Panc1 (cell line): ENCODE results near the gene ERICH4. TPM values are rescaled to one million over a fixed set of nuclear protein-coding genes. Genes with fewer than 3 reads are reported as not detected.

Source experiments
- ATAC-seq: fragments of 200-7000 bp; cut with Tn5 transposase; 2 replicates; pipeline ENCODE4 v1.9.1; 2020; ENCODE audit warnings: mild to moderate bottlenecking, moderate library complexity
- BruUV-seq: library from RNA; stranded (reverse); fragments of 400-500 nt; replicated peaks from 2 replicates; lab custom pipeline; 2021; lab: Mats Ljungman, UMichigan
- CTCF ChIA-PET: fragments of 300-600 bp; sonication (Branson Sonifier 250); formaldehyde crosslinking; loops from one replicate; lab custom pipeline; 2022; ENCODE audit warnings: antibody characterized with exemption; lab: Charles Lee
- POLR2A ChIA-PET: fragments of 300-600 bp; sonication (Branson Sonifier 250); formaldehyde crosslinking; loops from one replicate; lab custom pipeline; 2022; ENCODE audit warnings: antibody characterized with exemption; lab: Charles Lee
- DNase-seq: peaks from one replicate; pipeline ENCODE4 v3.0.0-alpha.2; 2010; ENCODE audit warnings: low read depth, low spot score
- H3K27ac ChIP-seq: 2 replicates; pipeline ENCODE4 v1.5.1; 2011; ENCODE audit warnings: mild to moderate bottlenecking, low read length, inconsistent platforms
- H3K27me3 ChIP-seq: fragments of 200-500 bp; sonication (Bioruptor generic); 2 replicates; pipeline ENCODE4 v1.6.0; 2014; ENCODE audit warnings: low read length, inconsistent platforms; ENCODE audit not compliant: control insufficient read depth, insufficient read depth
- H3K36me3 ChIP-seq: fragments of 200-500 bp; sonication (Bioruptor generic); 2 replicates; pipeline ENCODE4 v1.5.1; 2014; ENCODE audit warnings: inconsistent platforms, mild to moderate bottlenecking, low read length, moderate library complexity; ENCODE audit not compliant: control insufficient read depth, insufficient read depth
- H3K4me1 ChIP-seq: 2 replicates; pipeline ENCODE4 v1.5.1; 2011; ENCODE audit warnings: inconsistent platforms, mild to moderate bottlenecking, low read length, moderate library complexity; ENCODE audit not compliant: control insufficient read depth, insufficient read depth
- H3K4me3 ChIP-seq, 2 experiments: 2 replicates each; pipeline ENCODE4 v1.5.1; 2011 to 2012; ENCODE audit warnings: low read depth in 2 of 2, low read length in 2 of 2, mild to moderate bottlenecking in 2 of 2, inconsistent platforms in 1 of 2, moderate library complexity in 1 of 2
- H3K9me3 ChIP-seq: fragments of 200-500 bp; sonication (Bioruptor generic); 2 replicates; pipeline ENCODE4 v1.5.1; 2014; ENCODE audit warnings: low read depth, mild to moderate bottlenecking, inconsistent platforms, low read length, moderate library complexity; ENCODE audit not compliant: control insufficient read depth, insufficient read depth
- CTCF ChIP-seq: fragments of 450-650 bp; IDR thresholded peaks from 2 replicates; pipeline ENCODE4 v1.5.1; 2017; ENCODE audit warnings: mild to moderate bottlenecking
- POLR2AphosphoS5 ChIP-seq: IDR thresholded peaks from 2 replicates; pipeline ENCODE4 v1.6.1; 2012; ENCODE audit warnings: mild to moderate bottlenecking, low read depth, low read length, moderate library complexity
- REST ChIP-seq, 2 experiments: IDR thresholded peaks; 2 replicates each; pipeline ENCODE4 v1.6.1; 2011 to 2012; ENCODE audit warnings: low read depth in 2 of 2, control low read depth in 1 of 2, low read length in 1 of 2, mild to moderate bottlenecking in 1 of 2, moderate library complexity in 1 of 2; ENCODE audit not compliant: insufficient read depth in 1 of 2
- SIN3A ChIP-seq: IDR thresholded peaks from 2 replicates; pipeline ENCODE4 v1.6.1; 2012; ENCODE audit warnings: low read depth, mild to moderate bottlenecking, low read length, moderate library complexity, borderline replicate concordance; ENCODE audit not compliant: insufficient read depth
- TCF7L2 ChIP-seq: IDR thresholded peaks from 2 replicates; pipeline ENCODE4 v1.6.1; 2011; ENCODE audit warnings: mild to moderate bottlenecking, low read depth, low read length, inconsistent platforms
- in situ Hi-C: cut with HindIII; loops from 2 replicates; pipeline ENCODE4 v1.10.0; 2016; ENCODE audit warnings: low sequenced_read_pairs, low pct_unique_long_range_greater_than_20kb
- intact Hi-C: fragments of 100-400 bp; cut with micrococcal nuclease; formaldehyde crosslinking; loops from one replicate; pipeline ENCODE4 v1.10.0; 2022; ENCODE audit not compliant: unreplicated experiment
- total RNA-seq: library from RNA; stranded (reverse); gene quantifications from one replicate; pipeline ENCODE4 v1.2.1, GENCODE V29; 2021; ENCODE audit not compliant: unreplicated experiment

ERICH4 gene
- total RNA-seq, 1 experiment from 2014 or later: not detected

GRCh38 chr19:41427647-41428480 is 15.1 kb upstream of the ERICH4 start:
- POLR2A ChIA-PET: no interaction called here
- CTCF ChIA-PET: no interaction called here
- no peaks in the 10 kb centered on the region for H3K9me3 ChIP-seq
- no peak overlapping the region for H3K27ac ChIP-seq
- H3K4me3 ChIP-seq: no peak overlapping the region
- DNase-seq (no peak), ATAC-seq (peak; percentile 9; the same call in 1 of the 2 replicates)
- intact Hi-C loops (no loop called here), in situ Hi-C loops (no loop called here)
- BruUV-seq: no TSS peak
- no peaks in the 10 kb centered on the region for H3K36me3 ChIP-seq
- H3K4me1 ChIP-seq: no peaks in the 10 kb centered on the region
- TF ChIP-seq REST (IDR thresholded peaks at IDR 0.05; ENCODE audit: insufficient read depth in 1 of 2, low read depth in 2 of 2, low read length in 1 of 2) (no peak), POLR2AphosphoS5 (no peak), TCF7L2 (no peak), CTCF (no peak), SIN3A (no peak)
- no peaks in the 10 kb centered on the region for H3K27me3 ChIP-seq

- ATAC-seq (no peak), DNase-seq (no peak)
- Histone ChIP-seq H3K9me3 (no peaks in the 10 kb centered on the region), H3K4me3 (no peak overlapping the region), H3K27me3 (no peaks in the 10 kb centered on the region), H3K36me3 (no peaks in the 10 kb centered on the region), H3K4me1 (no peaks in the 10 kb centered on the region), H3K27ac (no peak overlapping the region)
- TF ChIP-seq TCF7L2: no peak
- TF ChIP-seq CTCF: no peak
- TF ChIP-seq POLR2AphosphoS5: no peak
- TF ChIP-seq REST (IDR thresholded peaks at IDR 0.05; ENCODE audit: insufficient read depth in 1 of 2, low read depth in 2 of 2, low read length in 1 of 2): no peak
- no peak for TF ChIP-seq SIN3A
- intact Hi-C loops: no loop called here
- ChIA-PET CTCF (no interaction called here), POLR2A (no interaction called here)
- in situ Hi-C loops: no loop called here
- BruUV-seq: no TSS peak
Measured at GRCh38 chr19:41428481-41428859, 14.5 kb upstream of the ERICH4 start.
